Sigmoid colon (tissue), 4 donors: Measurements from ENCODE around the gene PELI2.

ENCODE experiments used
- CTCF ChIP-seq, 4 experiments: fragments of 450-650 bp in 3 of 4; fragments of 200-600 bp in 1 of 4; IDR thresholded peaks; one replicate each; pipeline ENCODE4 v1.5.1; 2016 to 2019; ENCODE audit warnings: antibody characterized with exemption in 4 of 4, mild to moderate bottlenecking in 3 of 4, moderate library complexity in 2 of 4
- EP300 ChIP-seq, 4 donors: sonication (generic); formaldehyde crosslinking; IDR thresholded peaks; one replicate each; pipeline ENCODE4 v1.6.1; 2017; ENCODE audit warnings: antibody characterized with exemption in 4 of 4
- POLR2A ChIP-seq, 2 donors: fragments of 450-650 bp; IDR thresholded peaks; one replicate each; pipeline ENCODE4 v1.6.1; 2016; ENCODE audit warnings: antibody characterized with exemption in 2 of 2, mild to moderate bottlenecking in 2 of 2, moderate library complexity in 2 of 2

GRCh38 chr14:56119201-56119981 is 1.2 kb downstream of the PELI2 start:
- TF ChIP-seq CTCF (IDR thresholded peaks at IDR 0.05) (no peak), EP300 (IDR thresholded peaks at IDR 0.05) (no peak), POLR2A (IDR thresholded peaks at IDR 0.05) (no peak)
